GM10248 (cell line): ENCODE measurements around the gene SNAP47.

Experiments
- CTCF ChIA-PET: fragments of 300-600 bp; sonication (Branson Sonifier 250); formaldehyde crosslinking; extraction: SDS; loops from one replicate; lab custom pipeline; 2021; ENCODE audit warnings: antibody characterized with exemption; lab: Yijun Ruan, JAX
- POLR2A ChIA-PET: fragments of 350-650 bp; sonication (Branson Sonifier 250); formaldehyde crosslinking; extraction: SDS; loops from one replicate; lab custom pipeline; 2020; ENCODE audit warnings: antibody characterized with exemption; lab: Yijun Ruan, JAX
- DNase-seq: peaks from one replicate; pipeline ENCODE4 v3.0.0; 2012; ENCODE audit errors: extremely low spot score
- CTCF ChIP-seq: IDR thresholded peaks from 2 replicates; pipeline ENCODE4 v1.5.1; 2012; ENCODE audit warnings: mild to moderate bottlenecking, low read depth; ENCODE audit errors: extremely low read depth, missing control alignments, control extremely low read depth

The SNAP47 gene

GRCh38 chr1:227749225-227749624 is 14.0 kb downstream of the SNAP47 start:
- DNase-seq: no peak
- TF ChIP-seq CTCF: no peak
- ChIA-PET CTCF (interaction anchor here (1.3 kb wide), 1 partner anchor 9 kb away, joined by 3 read pairs; no protein-coding TSS in a partner anchor), POLR2A (no interaction called here)

DNA sequence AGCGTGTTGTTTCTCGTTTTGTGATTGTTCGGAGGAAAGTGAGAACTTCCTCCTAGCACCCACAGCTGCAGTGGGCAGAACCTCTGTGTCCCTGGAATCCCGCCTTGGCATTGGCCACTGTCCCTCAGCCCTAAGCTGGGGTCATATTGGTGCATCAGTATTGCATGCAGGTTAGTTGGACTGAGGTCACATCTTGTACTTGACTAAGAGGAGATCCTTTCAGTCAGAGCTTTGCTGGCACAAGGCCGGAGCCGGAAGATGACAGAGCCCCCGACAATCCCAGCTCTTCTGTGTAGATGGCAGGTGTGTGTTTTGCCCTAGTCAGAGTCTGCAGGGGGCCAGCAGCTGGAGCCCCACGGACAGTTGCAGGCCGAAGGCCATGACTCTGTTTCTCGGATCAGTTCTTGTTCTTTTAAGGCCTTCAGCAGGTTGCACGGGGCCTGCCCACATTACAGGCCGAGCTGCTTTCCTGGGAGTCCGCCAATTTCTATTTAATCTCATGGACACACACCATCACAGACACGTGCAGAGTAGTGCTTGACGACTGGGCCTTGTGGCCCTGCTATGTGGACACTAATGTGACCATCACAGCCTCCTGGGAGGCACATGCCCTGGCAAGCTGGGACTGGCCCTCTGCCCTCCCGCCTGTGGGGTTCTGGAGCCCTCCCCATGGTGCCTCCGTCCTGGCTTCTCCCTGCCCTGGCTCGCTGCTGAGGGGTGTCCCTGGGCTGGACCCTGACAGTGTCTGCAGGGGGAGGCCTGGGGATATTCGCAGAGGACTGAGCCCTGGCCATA is 14.9 kb downstream of the SNAP47 start:
- POLR2A ChIA-PET: no interaction called here

GRCh38 chr1:227753999-227754711 is 18.9 kb downstream of the SNAP47 start:
- DNase-seq: no peak
- CTCF ChIA-PET: interaction anchor here (0.8 to 3.9 kb wide), 3 partner anchors 8 to 24 kb away, joined by 3 to 12 read pairs (median 6); no protein-coding TSS in a partner anchor
- TF ChIP-seq CTCF: no peak
- POLR2A ChIA-PET: no interaction called here

More for the DNA sequence above, 14.9 kb downstream of the SNAP47 start:
- DNase-seq: no peak
- CTCF ChIA-PET: interaction anchor here (1.0 to 1.3 kb wide), 3 partner anchors 9 to 269 kb away, joined by 3 read pairs; partner anchors contain the start of genes JMJD4 and SNAP47
- TF ChIP-seq CTCF: no peak

- ChIA-PET CTCF (interaction anchor here (3.9 kb wide), 1 partner anchor 7 kb away, joined by 12 read pairs; no protein-coding TSS in a partner anchor), POLR2A (no interaction called here)
- no peak for DNase-seq
- no peak for TF ChIP-seq CTCF
These were observed 19.7 kb downstream of the SNAP47 start for GRCh38 chr1:227754958-227755357.

GRCh38 chr1:227756172-227756959 is 21.1 kb downstream of the SNAP47 start:
- DNase-seq: no peak
- no peak for TF ChIP-seq CTCF
- CTCF ChIA-PET: interaction anchor here (2.5 kb wide), 1 partner anchor 26 kb away, joined by 9 read pairs; no protein-coding TSS in a partner anchor
- POLR2A ChIA-PET: no interaction called here
